Gastrocnemius medialis (tissue), 4 donors: ENCODE measurements around the gene LRMDA.

Source experiments
- CTCF ChIP-seq, 5 experiments: fragments of 450-650 bp in 3 of 5; fragments of 200-600 bp in 2 of 5; sonication (generic) in 2 of 5; IDR thresholded peaks in 4 of 5; conservative IDR thresholded peaks in 1 of 5; 1 replicate in 4 of 5; 2 replicates in 1 of 5; pipeline ENCODE4 v1.5.1; 2016 to 2019; ENCODE audit warnings: antibody characterized with exemption in 5 of 5, mild to moderate bottlenecking in 3 of 5, moderate library complexity in 3 of 5
- POLR2A ChIP-seq, 2 donors: fragments of 450-650 bp; IDR thresholded peaks; one replicate each; pipeline ENCODE4 v1.6.1; 2017; ENCODE audit warnings: antibody characterized with exemption in 2 of 2, mild to moderate bottlenecking in 2 of 2, moderate library complexity in 2 of 2

GRCh38 chr10:76547352-76547972 lies 1116.0 kb downstream of the LRMDA start:
- TF ChIP-seq POLR2A (IDR thresholded peaks at IDR 0.05) (no peak), CTCF (IDR thresholded peaks at IDR 0.05 in 4 of 5, conservative IDR thresholded peaks at IDR 0.05 in 1 of 5) (peak; percentile 40 to 81 (median 70))
